H1 (cell line): ENCODE data around the gene NTN5. TPM values are rescaled to one million over a fixed set of nuclear protein-coding genes. Genes with fewer than 3 reads are reported as not detected.

ENCODE experiments used
- CTCF ChIA-PET: fragments of 300-600 bp; sonication (Branson Sonifier 250); formaldehyde crosslinking; loops from one replicate; lab custom pipeline; 2021; ENCODE audit not compliant: partially characterized antibody; lab: Charles Lee
- POLR2A ChIA-PET: fragments of 300-600 bp; sonication (Branson Sonifier 250); formaldehyde crosslinking; loops from one replicate; lab custom pipeline; 2021; ENCODE audit warnings: inconsistent platforms; ENCODE audit not compliant: partially characterized antibody; lab: Charles Lee
- DNase-seq, 2 experiments: peaks; one replicate each; pipeline versions ENCODE4 v3.0.0 to v3.0.0-alpha.2; 2010 to 2022; ENCODE audit warnings: low spot score in 2 of 2, low read depth in 1 of 2, mixed read lengths in 1 of 2
- FAIRE-seq: peaks from 2 replicates; lab custom pipeline; 2011; peaks lifted over from hg19 to GRCh38; lab: Jason Lieb, UNC
- H2AFZ ChIP-seq: 2 replicates; pipeline ENCODE4 v1.8.1; 2012; ENCODE audit warnings: low read length, inconsistent platforms
- H2AK5ac ChIP-seq: 2 replicates; pipeline ENCODE4 v1.6.1; 2013; ENCODE audit warnings: low read depth, low read length
- H2BK120ac ChIP-seq: replicated peaks from 2 replicates; pipeline ENCODE3; 2013; ENCODE audit warnings: low read depth, low read length, inconsistent platforms
- H2BK12ac ChIP-seq: 2 replicates; pipeline ENCODE4 v1.6.1; 2013; ENCODE audit warnings: low read depth, low read length
- H2BK15ac ChIP-seq: 2 replicates; pipeline ENCODE4 v1.6.1; 2013; ENCODE audit warnings: low read length
- H2BK20ac ChIP-seq: 2 replicates; pipeline ENCODE4 v1.6.1; 2013; ENCODE audit warnings: low read length
- H2BK5ac ChIP-seq: 2 replicates; pipeline ENCODE4 v1.6.1; 2013; ENCODE audit warnings: low read depth, low read length
- H3K14ac ChIP-seq: 2 replicates; pipeline ENCODE4 v1.6.1; 2013; ENCODE audit warnings: inconsistent platforms; ENCODE audit not compliant: insufficient read length
- H3K18ac ChIP-seq: 2 replicates; pipeline ENCODE4 v1.6.1; 2013; ENCODE audit warnings: low read length; ENCODE audit errors: extremely low read depth
- H3K23ac ChIP-seq: 2 replicates; pipeline ENCODE4 v1.6.1; 2013; ENCODE audit warnings: inconsistent platforms; ENCODE audit not compliant: insufficient read length
- H3K23me2 ChIP-seq: 2 replicates; pipeline ENCODE4 v1.6.1; 2013; ENCODE audit warnings: low read depth, low read length
- H3K27ac ChIP-seq: 2 replicates; pipeline ENCODE4 v1.6.1; 2011; ENCODE audit warnings: low read depth, low read length, inconsistent platforms
- H3K27me3 ChIP-seq, 4 experiments: replicated peaks in 1 of 4; 1 replicate in 1 of 4; 2 replicates in 3 of 4; pipeline versions ENCODE4 v1.6.1 to v1.8.1; 2011 to 2013; ENCODE audit warnings: low read length in 3 of 4, mild to moderate bottlenecking in 3 of 4, inconsistent platforms in 2 of 4, mixed read lengths in 2 of 4, moderate library complexity in 1 of 4; ENCODE audit not compliant: control insufficient read depth in 3 of 4, insufficient read depth in 3 of 4; ENCODE audit errors: extremely low read depth in 1 of 4
- H3K36me3 ChIP-seq, 4 experiments: 2 replicates each; pipeline versions ENCODE4 v1.6.1 to v1.8.1; 2011 to 2013; ENCODE audit warnings: mild to moderate bottlenecking in 4 of 4, low read length in 3 of 4, moderate library complexity in 2 of 4, control low read depth in 1 of 4, inconsistent platforms in 1 of 4; ENCODE audit not compliant: insufficient read depth in 4 of 4, control insufficient read depth in 2 of 4
- H3K4ac ChIP-seq: replicated peaks from 2 replicates; pipeline ENCODE3; 2013; ENCODE audit warnings: low read length, low read depth, mixed read lengths, inconsistent platforms; ENCODE audit not compliant: insufficient read length
- H3K4me1 ChIP-seq, 4 experiments: replicated peaks in 1 of 4; 1 replicate in 1 of 4; 2 replicates in 3 of 4; pipeline versions ENCODE4 v1.6.1 to v1.8.1; 2011 to 2013; ENCODE audit warnings: low read length in 3 of 4, inconsistent platforms in 2 of 4, mixed read lengths in 1 of 4; ENCODE audit not compliant: insufficient read depth in 4 of 4, control insufficient read depth in 3 of 4
- H3K4me2 ChIP-seq, 2 experiments: 2 replicates each; pipeline versions ENCODE4 v1.6.1 to v1.8.1; 2011 to 2013; ENCODE audit warnings: low read depth in 2 of 2, low read length in 2 of 2, control low read depth in 1 of 2, inconsistent platforms in 1 of 2, mild to moderate bottlenecking in 1 of 2; ENCODE audit not compliant: insufficient read depth in 1 of 2
- H3K4me3 ChIP-seq, 4 experiments: fragments of 200-600, 300-600 bp in 1 of 4; sonication (generic), shearing (Covaris generic), sonication (Bioruptor Twin) in 1 of 4; 2 replicates each; pipeline versions ENCODE4 v1.5.1 to v1.8.1; 2011 to 2016; ENCODE audit warnings: low read length in 4 of 4, low read depth in 3 of 4, control low read depth in 2 of 4, inconsistent platforms in 2 of 4, mild to moderate bottlenecking in 2 of 4, mixed read lengths in 1 of 4, moderate library complexity in 1 of 4; ENCODE audit not compliant: insufficient read depth in 2 of 4; ENCODE audit errors: extremely low read depth in 1 of 4
- H3K56ac ChIP-seq: replicated peaks from 2 replicates; pipeline ENCODE3; 2013; ENCODE audit warnings: low read depth, mild to moderate bottlenecking, mixed read lengths, low read length, inconsistent platforms; ENCODE audit not compliant: insufficient read length
- H3K79me1 ChIP-seq: 2 replicates; pipeline ENCODE4 v1.6.1; 2013; ENCODE audit warnings: low read depth, low read length, control low read depth
- H3K79me2 ChIP-seq, 2 experiments: 2 replicates each; pipeline versions ENCODE4 v1.6.1 to v1.8.1; 2012 to 2013; ENCODE audit warnings: low read length in 2 of 2, mild to moderate bottlenecking in 2 of 2, inconsistent platforms in 1 of 2; ENCODE audit not compliant: insufficient read depth in 2 of 2, control insufficient read depth in 1 of 2
- H3K9ac ChIP-seq, 4 experiments: replicated peaks in 1 of 4; 1 replicate in 1 of 4; 2 replicates in 3 of 4; pipeline versions ENCODE4 v1.6.1 to v1.8.1; 2011 to 2013; ENCODE audit warnings: low read depth in 3 of 4, low read length in 3 of 4, control low read depth in 2 of 4, mild to moderate bottlenecking in 2 of 4, moderate library complexity in 2 of 4, inconsistent platforms in 1 of 4; ENCODE audit errors: extremely low read depth in 1 of 4
- H3K9me3 ChIP-seq, 2 experiments: 2 replicates each; pipeline versions ENCODE4 v1.6.1 to v1.8.1; 2012 to 2013; ENCODE audit warnings: mild to moderate bottlenecking in 2 of 2, moderate library complexity in 2 of 2, control low read depth in 1 of 2, inconsistent platforms in 1 of 2, low read depth in 1 of 2, low read length in 1 of 2, mixed read lengths in 1 of 2; ENCODE audit not compliant: insufficient read depth in 2 of 2
- H4K20me1 ChIP-seq, 2 experiments: replicated peaks in 1 of 2; 2 replicates each; pipeline versions ENCODE3 to v1.8.1; 2011 to 2013; ENCODE audit warnings: inconsistent platforms in 2 of 2, low read length in 2 of 2, mild to moderate bottlenecking in 1 of 2; ENCODE audit not compliant: insufficient read depth in 2 of 2, control insufficient read depth in 1 of 2
- H4K5ac ChIP-seq: 2 replicates; pipeline ENCODE4 v1.6.1; 2013; ENCODE audit warnings: low read length, low read depth, mixed read lengths, inconsistent platforms; ENCODE audit not compliant: insufficient read length
- H4K8ac ChIP-seq: 2 replicates; pipeline ENCODE4 v1.8.0; 2013; ENCODE audit warnings: mild to moderate bottlenecking, moderate library complexity, low read length, inconsistent platforms; ENCODE audit not compliant: insufficient read depth; ENCODE audit errors: extremely low read depth
- H4K91ac ChIP-seq: replicated peaks from 2 replicates; pipeline ENCODE3; 2013; ENCODE audit warnings: low read length, mixed read lengths, inconsistent platforms; ENCODE audit not compliant: insufficient read length
- BCL11A ChIP-seq, 2 experiments: IDR thresholded peaks; one replicate each; pipeline ENCODE4 v1.6.1; 2011; ENCODE audit warnings: low read depth in 2 of 2, low read length in 2 of 2, mild to moderate bottlenecking in 2 of 2
- CTCF ChIP-seq, 3 experiments: IDR thresholded peaks; 1 replicate in 2 of 3; 2 replicates in 1 of 3; pipeline versions ENCODE4 v1.5.1 to v1.6.1; 2011; ENCODE audit warnings: low read length in 3 of 3, mild to moderate bottlenecking in 3 of 3, inconsistent platforms in 2 of 3, low read depth in 1 of 3, moderate library complexity in 1 of 3; ENCODE audit not compliant: insufficient read depth in 1 of 3; ENCODE audit errors: control extremely low read depth in 1 of 3
- KDM1A ChIP-seq: fragments of 200-600, 300-600 bp; sonication (generic); IDR thresholded peaks from 2 replicates; pipeline ENCODE4 v1.7.1; 2016; ENCODE audit warnings: mild to moderate bottlenecking, low read length, borderline replicate concordance
- RAD21 ChIP-seq, 2 experiments: IDR thresholded peaks in 1 of 2; conservative IDR thresholded peaks in 1 of 2; 2 replicates each; pipeline ENCODE4 v1.6.1; 2011; ENCODE audit warnings: low read depth in 2 of 2, low read length in 2 of 2, improper control_type of control experiment in 1 of 2, inconsistent platforms in 1 of 2, mild to moderate bottlenecking in 1 of 2, moderate library complexity in 1 of 2
- SAP30 ChIP-seq: fragments of 300-600 bp; sonication (generic); IDR thresholded peaks from 2 replicates; pipeline ENCODE4 v1.7.1; 2012; ENCODE audit warnings: low read length, moderate library complexity, mild to moderate bottlenecking, inconsistent platforms; ENCODE audit not compliant: insufficient read depth, insufficient replicate concordance
- SP1 ChIP-seq: IDR thresholded peaks from 2 replicates; pipeline ENCODE4 v1.6.1; 2011; ENCODE audit warnings: low read depth, low read length
- TAF1 ChIP-seq: IDR thresholded peaks from 2 replicates; pipeline ENCODE4 v1.6.1; 2011; ENCODE audit warnings: mild to moderate bottlenecking, low read depth, low read length
- WGBS, 2 experiments: shearing (Covaris generic) in 1 of 2; methylation state at CpG; one replicate each; pipeline versions ENCODE4 v1.1.6 to v1.1.7; 2013 to 2015; ENCODE audit warnings: low lambda C conversion rate in 2 of 2, mixed read lengths in 2 of 2, inconsistent platforms in 1 of 2, low coverage in 1 of 2, missing lambda C conversion rate in 1 of 2; ENCODE audit not compliant: insufficient replicate concordance in 2 of 2, insufficient coverage in 1 of 2, insufficient read length in 1 of 2; ENCODE audit errors: extremely low coverage in 1 of 2, missing lambda C conversion rate in 1 of 2; 5-methylcytosine and 5-hydroxymethylcytosine counted together
- polyA plus RNA-seq, 7 experiments: library from polyadenylated mRNA; depleted of rRNA in 3 of 7; stranded (reverse) in 5 of 7; unstranded in 2 of 7; fragments of >200 nt in 5 of 7; fragments of 200-250 nt in 2 of 7; gene quantifications; 1 replicate in 5 of 7; 2 replicates in 1 of 7; 4 replicates in 1 of 7; pipeline versions ENCODE4 v1.2.1 to v1.2.3, GENCODE V29; 2011 to 2013; ENCODE audit warnings: missing spikeins in 2 of 7, mixed read lengths in 2 of 7
- total RNA-seq: library from RNA; stranded (reverse); fragmentation: NEBNext Ultra II Directional; extraction: Animal tissue kit (Norgen Biotek cat#: 25700); gene quantifications from 2 replicates; pipeline ENCODE4 v1.2.1, GENCODE V29; 2021

NTN5 gene
- total and polyA plus RNA-seq, 2 of the 8 experiments (the other 6 are each of a cell fraction or from before 2014, with no cell fraction given), result 0.47 to 0.85 TPM

- H3K14ac ChIP-seq, result no peak overlapping the region
- peaks cover 22% of the 10 kb centered on the region; the same call in 1 of the 2 replicates for H3K23me2 ChIP-seq
- H2BK5ac ChIP-seq, result peak overlapping the region; percentile 32; the same call in 1 of the 2 replicates
- peak overlapping the region; percentile 76 to 86 (median 82) for H3K4me3 ChIP-seq
- H2BK15ac ChIP-seq, result peak overlapping the region; percentile 48; the same call in 1 of the 2 replicates
- no peaks in the 10 kb centered on the region for H4K20me1 ChIP-seq
- H3K56ac ChIP-seq, result no peak overlapping the region
- CTCF ChIA-PET, result interaction anchor here (0.7 to 8.2 kb wide), 16 partner anchors 13 to 419 kb away, joined by 3 to 53 read pairs (median 8); partner anchors contain the start of genes CA11 and FUT2
- H2BK12ac ChIP-seq, result no peak overlapping the region
- H3K4me1 ChIP-seq, result peaks cover 0 to 23% (median 3%) of the 10 kb centered on the region in 4 experiments; a peak in 5 of 7 replicates
- no peak overlapping the region for H3K4ac ChIP-seq
- H3K27me3 ChIP-seq, result no peaks in the 10 kb centered on the region
- POLR2A ChIA-PET, result interaction anchor here (0.6 to 7.7 kb wide), 25 partner anchors 12 to 159 kb away, joined by 3 to 59 read pairs (median 5); partner anchors contain the start of genes CA11, FUT2, IZUMO1 and PPP1R15A
- peak overlapping the region in 1 of 4 experiments; percentile 58; a peak in 2 of 7 replicates for H3K9ac ChIP-seq
- H3K36me3 ChIP-seq, result no peaks in the 10 kb centered on the region
- H3K79me2 ChIP-seq, result no peaks in the 10 kb centered on the region
- peak in 1 of 2 experiments; percentile 77 for DNase-seq
- H3K79me1 ChIP-seq, result no peaks in the 10 kb centered on the region
- 0 out of 4 replicates have a peak, but pooled peaks cover 0 to 3% of the 10 kb centered on the region in 2 experiments for H3K9me3 ChIP-seq
- FAIRE-seq, result peak; percentile 63
- no peak overlapping the region for H2BK120ac ChIP-seq
- no peak overlapping the region; the same call in 1 of the 2 replicates for H3K18ac ChIP-seq
- H2AK5ac ChIP-seq, result no peak overlapping the region
- peak overlapping the region; percentile 74 for H4K91ac ChIP-seq
- H3K23ac ChIP-seq, result no peak overlapping the region
- H2AFZ ChIP-seq, result no peak overlapping the region
- peak overlapping the region; percentile 75; the same call in 1 of the 2 replicates for H4K8ac ChIP-seq
- 6% methylated on average over 24 of the region's 25 CpGs; no CpG with 5 or more reads in 1 of the 2 experiments for WGBS, 2 experiments
- H3K4me2 ChIP-seq, result peak overlapping the region; percentile 78 to 82
- H2BK20ac ChIP-seq, result no peak overlapping the region
- H3K27ac ChIP-seq, result no peak overlapping the region
- H4K5ac ChIP-seq, result no peak overlapping the region
- TF ChIP-seq KDM1A, result peak; percentile 9; the same call in 1 of the 2 replicates
- no peak for TF ChIP-seq SP1
- TF ChIP-seq BCL11A (IDR thresholded peaks at IDR 0.05; ENCODE audit: low read depth in 2 of 2, low read length in 2 of 2), result no peak
- 0 out of 2 replicates have a peak, but pooled peaks have one; percentile 39 for TF ChIP-seq TAF1
- peak; percentile 87 for TF ChIP-seq SAP30
- peak; percentile 37 to 48 (median 47); a peak in 3 of 4 replicates for TF ChIP-seq CTCF (IDR thresholded peaks at IDR 0.05; ENCODE audit: control extremely low read depth in 1 of 3, insufficient read depth in 1 of 3, low read depth in 1 of 3, low read length in 3 of 3)
- peak in 1 of 2 experiments; percentile 42; a peak in 2 of 4 replicates for TF ChIP-seq RAD21 (IDR thresholded peaks at IDR 0.05 in 1 of 2, conservative IDR thresholded peaks at IDR 0.05 in 1 of 2; ENCODE audit: low read depth in 2 of 2, low read length in 2 of 2)
These were observed 40.4 kb upstream of the NTN5 start for GRCh38 chr19:48713041-48713863.
